ENCODE results near the gene RHOD.

The RHOD gene

DNA sequence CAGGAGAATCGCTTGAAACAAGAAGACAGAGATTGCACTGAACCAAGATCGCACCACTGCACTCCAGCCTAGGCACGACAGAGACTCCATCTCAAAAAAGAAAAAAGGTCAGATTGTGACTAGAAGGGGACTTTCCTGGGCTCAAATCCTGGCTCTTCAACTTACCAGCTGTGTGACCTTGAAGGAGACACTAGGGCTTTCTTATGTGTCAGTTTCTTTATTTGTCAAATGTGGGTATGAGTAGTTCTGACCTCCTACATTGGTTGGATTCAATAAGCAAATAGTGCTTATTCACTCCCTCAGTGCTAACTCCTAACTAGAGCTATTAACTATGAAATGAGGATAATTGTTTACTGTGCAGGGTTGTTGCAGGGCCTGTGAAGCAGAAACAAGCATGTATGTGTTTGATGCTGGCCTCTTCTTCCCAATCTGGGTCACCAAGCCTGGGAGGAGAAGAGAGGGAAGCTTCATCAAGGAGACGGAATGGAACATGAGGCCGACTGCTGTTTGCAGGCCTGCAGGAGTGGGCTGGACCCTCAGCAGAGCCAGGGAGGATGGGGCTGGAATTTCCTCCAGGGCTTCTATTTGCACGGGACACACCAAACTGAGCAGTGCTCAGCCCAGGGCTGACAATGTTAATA, 22.5 kb downstream of the RHOD start:
- no peak overlapping the region for H3K4me3 ChIP-seq (ENCODE audit: low read length in 2 of 2)
- peaks cover 15 to 26% of the 10 kb centered on the region in 2 donors for H3K4me1 ChIP-seq (ENCODE audit: control insufficient read depth in 2 of 2, insufficient read depth in 2 of 2, low read length in 2 of 2)
- H3K36me3 ChIP-seq (ENCODE audit: control insufficient read depth in 2 of 2, insufficient read depth in 2 of 2, low read length in 2 of 2): no peaks in the 10 kb centered on the region
- H3K9me3 ChIP-seq (ENCODE audit: control insufficient read depth in 2 of 2, low read length in 2 of 2): no peaks in the 10 kb centered on the region
- H3K27me3 ChIP-seq (ENCODE audit: control insufficient read depth in 2 of 2, insufficient read depth in 2 of 2, low read length in 2 of 2): no peaks in the 10 kb centered on the region
- no peak overlapping the region for H3K9ac ChIP-seq (ENCODE audit: low read depth in 1 of 2, low read length in 2 of 2)
- peak overlapping the region; percentile 69 to 83 for H3K27ac ChIP-seq (ENCODE audit: low read depth in 2 of 2, low read length in 2 of 2)

DNA sequence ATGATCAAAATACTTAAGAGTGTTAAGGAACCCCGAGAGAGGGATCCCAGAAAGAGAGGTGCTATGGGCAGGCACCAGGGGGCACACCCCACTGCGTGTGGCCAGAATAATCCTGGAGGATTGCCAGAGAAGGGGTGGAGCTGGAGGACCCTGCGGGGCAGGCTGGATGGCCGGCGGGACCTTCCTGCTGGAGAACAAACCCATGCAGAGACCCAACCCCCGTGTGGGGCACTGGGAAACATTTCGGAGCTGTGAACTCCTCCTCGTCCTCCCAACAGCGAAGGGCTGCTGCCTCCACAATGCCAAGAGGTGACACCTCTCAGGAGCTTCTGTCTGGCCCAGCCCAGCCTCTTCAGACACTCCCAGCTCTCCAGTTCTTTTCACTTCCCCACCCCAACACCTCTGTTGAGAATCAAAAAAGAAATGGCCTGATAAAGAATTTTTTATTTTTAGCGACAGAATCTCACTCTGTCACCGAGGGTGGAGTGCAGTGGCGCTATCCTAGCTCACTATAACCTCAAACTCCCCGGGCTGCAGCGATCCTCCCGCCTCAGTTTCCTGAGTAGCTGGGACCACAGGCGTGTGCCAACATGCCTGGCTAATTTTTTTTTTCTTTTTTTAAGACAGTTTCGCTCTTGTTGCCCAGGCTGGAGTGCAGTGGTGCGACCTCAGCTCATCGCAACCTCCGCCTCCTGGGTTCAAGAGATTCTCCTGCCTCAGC, 25.6 kb downstream of the RHOD start:
- Histone ChIP-seq H3K27ac (ENCODE audit: low read depth in 2 of 2, low read length in 2 of 2) (no peak overlapping the region), H3K9ac (ENCODE audit: low read depth in 1 of 2, low read length in 2 of 2) (peak overlapping the region in 1 of 2 donors; percentile 38), H3K27me3 (ENCODE audit: control insufficient read depth in 2 of 2, insufficient read depth in 2 of 2, low read length in 2 of 2) (no peaks in the 10 kb centered on the region), H3K4me3 (ENCODE audit: low read length in 2 of 2) (peak overlapping the region in 1 of 2 donors; percentile 3), H3K4me1 (ENCODE audit: control insufficient read depth in 2 of 2, insufficient read depth in 2 of 2, low read length in 2 of 2) (peaks cover 15 to 23% of the 10 kb centered on the region in 2 donors), H3K9me3 (ENCODE audit: control insufficient read depth in 2 of 2, low read length in 2 of 2) (no peaks in the 10 kb centered on the region), H3K36me3 (ENCODE audit: control insufficient read depth in 2 of 2, insufficient read depth in 2 of 2, low read length in 2 of 2) (no peaks in the 10 kb centered on the region)

DNA sequence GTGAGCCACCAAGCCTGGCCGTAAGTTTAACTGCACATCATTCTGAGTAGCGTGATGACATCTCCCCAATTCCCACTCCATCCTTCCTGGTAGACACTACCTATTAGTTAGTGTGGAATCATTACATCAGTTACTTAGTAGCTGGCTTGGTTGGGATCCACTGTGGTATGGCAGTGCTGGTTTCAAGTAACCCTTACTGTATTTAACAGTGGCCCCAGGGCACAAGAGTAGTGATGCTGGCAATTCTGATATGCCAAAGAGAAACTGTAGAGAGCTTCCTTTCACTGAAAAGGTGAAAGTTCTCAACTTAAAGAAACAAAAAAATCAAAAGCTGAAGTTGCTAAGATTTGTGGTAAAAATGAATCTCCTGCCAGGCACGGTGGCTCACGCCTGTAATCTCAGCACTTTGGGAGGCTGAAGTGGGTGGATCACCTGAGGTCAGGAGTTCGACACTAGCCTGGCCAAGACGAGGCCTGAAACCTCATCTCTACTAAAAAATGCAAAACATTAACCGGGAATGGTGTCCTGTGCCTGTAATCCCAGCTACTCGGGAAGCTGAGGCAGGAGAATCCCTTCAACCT, 27.2 kb downstream of the RHOD start:
- Histone ChIP-seq H3K27ac (ENCODE audit: low read depth in 2 of 2, low read length in 2 of 2) (no peak overlapping the region), H3K36me3 (ENCODE audit: control insufficient read depth in 2 of 2, insufficient read depth in 2 of 2, low read length in 2 of 2) (no peaks in the 10 kb centered on the region), H3K4me3 (ENCODE audit: low read length in 2 of 2) (no peak overlapping the region), H3K9ac (ENCODE audit: low read depth in 1 of 2, low read length in 2 of 2) (no peak overlapping the region), H3K27me3 (ENCODE audit: control insufficient read depth in 2 of 2, insufficient read depth in 2 of 2, low read length in 2 of 2) (no peaks in the 10 kb centered on the region), H3K4me1 (ENCODE audit: control insufficient read depth in 2 of 2, insufficient read depth in 2 of 2, low read length in 2 of 2) (peaks cover 7 to 12% of the 10 kb centered on the region in 2 donors), H3K9me3 (ENCODE audit: control insufficient read depth in 2 of 2, low read length in 2 of 2) (no peaks in the 10 kb centered on the region)

- H3K9ac ChIP-seq (ENCODE audit: low read depth in 1 of 2, low read length in 2 of 2): no peak overlapping the region
Observed at GRCh38 chr11:67085617-67086016, 29.0 kb downstream of the RHOD start.

DNA sequence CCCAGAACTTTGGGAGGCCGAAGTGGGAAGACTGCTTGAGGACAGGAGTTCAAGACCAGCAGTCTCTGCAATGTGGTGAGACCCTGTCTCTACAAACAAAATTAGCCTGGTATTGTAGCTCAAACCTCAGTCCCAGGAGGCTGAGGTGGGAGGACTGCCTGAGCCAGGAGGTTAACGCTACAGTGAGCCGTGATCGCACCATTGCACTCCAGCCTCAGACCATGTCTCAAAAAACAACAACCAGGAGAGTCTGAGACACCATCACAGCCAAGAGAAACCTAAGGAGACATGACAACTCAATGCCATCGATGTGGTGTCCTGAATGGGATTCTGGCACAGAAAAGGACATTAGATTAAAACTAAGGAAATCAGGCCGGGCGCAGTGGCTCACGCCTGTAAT, 34.1 kb downstream of the RHOD start:
- Histone ChIP-seq H3K36me3 (ENCODE audit: control insufficient read depth in 2 of 2, insufficient read depth in 2 of 2, low read length in 2 of 2) (no peaks in the 10 kb centered on the region), H3K27me3 (ENCODE audit: control insufficient read depth in 2 of 2, insufficient read depth in 2 of 2, low read length in 2 of 2) (no peaks in the 10 kb centered on the region), H3K27ac (ENCODE audit: low read depth in 2 of 2, low read length in 2 of 2) (no peak overlapping the region), H3K9ac (ENCODE audit: low read depth in 1 of 2, low read length in 2 of 2) (no peak overlapping the region), H3K4me1 (ENCODE audit: control insufficient read depth in 2 of 2, insufficient read depth in 2 of 2, low read length in 2 of 2) (no peaks in the 10 kb centered on the region), H3K4me3 (ENCODE audit: low read length in 2 of 2) (no peak overlapping the region), H3K9me3 (ENCODE audit: control insufficient read depth in 2 of 2, low read length in 2 of 2) (no peaks in the 10 kb centered on the region)

More at GRCh38 chr11:67085617-67086016, 29.0 kb downstream of the RHOD start:
- no peaks in the 10 kb centered on the region for H3K36me3 ChIP-seq (ENCODE audit: control insufficient read depth in 2 of 2, insufficient read depth in 2 of 2, low read length in 2 of 2)
- no peak overlapping the region for H3K27ac ChIP-seq (ENCODE audit: low read depth in 2 of 2, low read length in 2 of 2)
- H3K9me3 ChIP-seq (ENCODE audit: control insufficient read depth in 2 of 2, low read length in 2 of 2): no peaks in the 10 kb centered on the region
- H3K4me1 ChIP-seq (ENCODE audit: control insufficient read depth in 2 of 2, insufficient read depth in 2 of 2, low read length in 2 of 2): peaks cover 5 to 8% of the 10 kb centered on the region in 2 donors
- H3K27me3 ChIP-seq (ENCODE audit: control insufficient read depth in 2 of 2, insufficient read depth in 2 of 2, low read length in 2 of 2): no peaks in the 10 kb centered on the region
- no peak overlapping the region for H3K4me3 ChIP-seq (ENCODE audit: low read length in 2 of 2)

DNA sequence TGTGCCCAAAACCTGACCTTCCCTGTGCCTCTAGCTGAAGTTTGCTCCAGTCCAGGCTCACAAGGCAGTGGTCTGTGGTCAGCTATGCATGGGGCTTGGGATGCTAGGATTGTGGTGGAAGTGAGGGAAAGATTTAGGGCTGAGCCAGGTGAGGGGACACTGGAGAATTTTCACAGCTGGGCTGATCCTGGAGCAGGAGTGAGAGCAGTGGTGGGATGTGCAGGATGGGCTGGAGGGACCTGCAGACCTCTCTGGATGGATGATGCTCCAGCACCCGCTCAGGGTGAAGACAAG, 38.5 kb downstream of the RHOD start:
- Histone ChIP-seq H3K27ac (ENCODE audit: low read depth in 2 of 2, low read length in 2 of 2) (no peak overlapping the region), H3K9me3 (ENCODE audit: control insufficient read depth in 2 of 2, low read length in 2 of 2) (no peaks in the 10 kb centered on the region), H3K4me3 (ENCODE audit: low read length in 2 of 2) (no peak overlapping the region), H3K4me1 (ENCODE audit: control insufficient read depth in 2 of 2, insufficient read depth in 2 of 2, low read length in 2 of 2) (no peaks in the 10 kb centered on the region), H3K9ac (ENCODE audit: low read depth in 1 of 2, low read length in 2 of 2) (no peak overlapping the region), H3K36me3 (ENCODE audit: control insufficient read depth in 2 of 2, insufficient read depth in 2 of 2, low read length in 2 of 2) (no peaks in the 10 kb centered on the region), H3K27me3 (ENCODE audit: control insufficient read depth in 2 of 2, insufficient read depth in 2 of 2, low read length in 2 of 2) (no peaks in the 10 kb centered on the region)

DNA sequence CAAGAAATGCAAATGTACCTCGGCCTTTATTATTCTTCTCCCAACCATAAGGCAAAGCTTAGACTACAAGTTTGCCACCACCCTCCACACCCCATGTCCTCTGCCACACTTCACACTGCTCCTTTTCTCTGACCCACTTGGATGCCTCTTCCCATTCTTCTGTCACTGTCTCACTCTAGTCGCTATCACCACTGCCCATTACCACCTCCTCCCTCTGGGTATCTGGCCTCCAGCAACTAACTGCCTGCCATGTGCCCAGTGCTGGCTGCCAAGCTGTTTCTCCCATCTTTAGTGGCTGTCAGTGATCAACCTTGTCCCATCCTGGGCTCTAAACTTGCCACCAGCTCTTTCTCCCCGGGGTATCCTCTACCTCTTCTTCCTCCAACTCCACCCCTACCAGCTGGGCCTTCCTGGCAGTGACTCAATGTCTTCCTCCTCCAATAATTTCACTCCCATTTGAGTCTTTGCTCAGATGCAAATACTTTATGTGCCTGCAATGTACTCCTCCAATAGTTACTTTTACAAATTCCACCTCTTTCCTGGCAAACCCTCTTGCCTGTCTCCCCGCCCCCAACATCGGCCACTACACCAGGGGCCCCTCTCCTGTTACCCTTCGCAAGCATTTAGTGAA, 42.3 kb downstream of the RHOD start:
- no peak overlapping the region for H3K9ac ChIP-seq (ENCODE audit: low read depth in 1 of 2, low read length in 2 of 2)
- no peaks in the 10 kb centered on the region for H3K9me3 ChIP-seq (ENCODE audit: control insufficient read depth in 2 of 2, low read length in 2 of 2)
- H3K27ac ChIP-seq (ENCODE audit: low read depth in 2 of 2, low read length in 2 of 2): no peak overlapping the region
- H3K27me3 ChIP-seq (ENCODE audit: control insufficient read depth in 2 of 2, insufficient read depth in 2 of 2, low read length in 2 of 2): no peaks in the 10 kb centered on the region
- H3K4me3 ChIP-seq (ENCODE audit: low read length in 2 of 2): no peak overlapping the region
- H3K36me3 ChIP-seq (ENCODE audit: control insufficient read depth in 2 of 2, insufficient read depth in 2 of 2, low read length in 2 of 2): no peaks in the 10 kb centered on the region
- no peaks in the 10 kb centered on the region for H3K4me1 ChIP-seq (ENCODE audit: control insufficient read depth in 2 of 2, insufficient read depth in 2 of 2, low read length in 2 of 2)

GRCh38 chr11:67099831-67100324, 43.2 kb downstream of the RHOD start:
- no peak overlapping the region for H3K27ac ChIP-seq (ENCODE audit: low read depth in 2 of 2, low read length in 2 of 2)
- H3K9ac ChIP-seq (ENCODE audit: low read depth in 1 of 2, low read length in 2 of 2): no peak overlapping the region
- no peaks in the 10 kb centered on the region for H3K27me3 ChIP-seq (ENCODE audit: control insufficient read depth in 2 of 2, insufficient read depth in 2 of 2, low read length in 2 of 2)
- no peaks in the 10 kb centered on the region for H3K36me3 ChIP-seq (ENCODE audit: control insufficient read depth in 2 of 2, insufficient read depth in 2 of 2, low read length in 2 of 2)
- H3K4me3 ChIP-seq (ENCODE audit: low read length in 2 of 2): no peak overlapping the region
- no peaks in the 10 kb centered on the region for H3K4me1 ChIP-seq (ENCODE audit: control insufficient read depth in 2 of 2, insufficient read depth in 2 of 2, low read length in 2 of 2)
- no peaks in the 10 kb centered on the region for H3K9me3 ChIP-seq (ENCODE audit: control insufficient read depth in 2 of 2, low read length in 2 of 2)

DNA sequence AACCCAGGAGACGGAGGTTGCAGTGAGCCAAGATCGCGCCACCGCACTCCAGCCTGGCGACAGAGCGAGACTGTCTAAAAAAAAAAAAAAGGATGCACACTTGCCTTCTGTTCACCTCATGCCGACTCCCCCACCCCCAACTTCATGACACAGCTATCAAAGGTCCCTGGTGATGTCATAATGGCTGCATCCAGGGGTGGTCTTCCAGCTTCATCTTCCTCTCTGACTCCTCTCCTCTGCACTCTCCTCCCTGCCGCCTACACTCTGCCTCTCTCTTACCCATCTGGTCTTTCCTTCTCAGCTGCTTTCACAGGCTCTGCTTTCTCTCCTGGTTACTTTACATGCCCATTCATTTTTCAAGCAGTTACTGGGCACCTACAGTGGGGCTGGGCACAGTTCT, 46.0 kb downstream of the RHOD start:
- no peaks in the 10 kb centered on the region for H3K9me3 ChIP-seq (ENCODE audit: control insufficient read depth in 2 of 2, low read length in 2 of 2)

GRCh38 chr11:67105964-67106363, 49.3 kb downstream of the RHOD start:
- no peaks in the 10 kb centered on the region for H3K4me1 ChIP-seq (ENCODE audit: control insufficient read depth in 2 of 2, insufficient read depth in 2 of 2, low read length in 2 of 2)
- no peaks in the 10 kb centered on the region for H3K9me3 ChIP-seq (ENCODE audit: control insufficient read depth in 2 of 2, low read length in 2 of 2)
- no peaks in the 10 kb centered on the region for H3K27me3 ChIP-seq (ENCODE audit: control insufficient read depth in 2 of 2, insufficient read depth in 2 of 2, low read length in 2 of 2)
- no peak overlapping the region for H3K27ac ChIP-seq (ENCODE audit: low read depth in 2 of 2, low read length in 2 of 2)
- no peaks in the 10 kb centered on the region for H3K36me3 ChIP-seq (ENCODE audit: control insufficient read depth in 2 of 2, insufficient read depth in 2 of 2, low read length in 2 of 2)
- H3K4me3 ChIP-seq (ENCODE audit: low read length in 2 of 2): no peak overlapping the region
- H3K9ac ChIP-seq (ENCODE audit: low read depth in 1 of 2, low read length in 2 of 2): no peak overlapping the region

More for the DNA sequence above, 46.0 kb downstream of the RHOD start:
- H3K36me3 ChIP-seq (ENCODE audit: control insufficient read depth in 2 of 2, insufficient read depth in 2 of 2, low read length in 2 of 2): no peaks in the 10 kb centered on the region
- no peaks in the 10 kb centered on the region for H3K4me1 ChIP-seq (ENCODE audit: control insufficient read depth in 2 of 2, insufficient read depth in 2 of 2, low read length in 2 of 2)
- no peaks in the 10 kb centered on the region for H3K27me3 ChIP-seq (ENCODE audit: control insufficient read depth in 2 of 2, insufficient read depth in 2 of 2, low read length in 2 of 2)
- no peak overlapping the region for H3K9ac ChIP-seq (ENCODE audit: low read depth in 1 of 2, low read length in 2 of 2)
- no peak overlapping the region for H3K4me3 ChIP-seq (ENCODE audit: low read length in 2 of 2)
- no peak overlapping the region for H3K27ac ChIP-seq (ENCODE audit: low read depth in 2 of 2, low read length in 2 of 2)
